GM20000 (cell line): ENCODE results near the gene CST9L.

Source experiments
- DNase-seq: peaks from one replicate; pipeline ENCODE4 v3.0.0; 2012; ENCODE audit warnings: low spot score
- TF ChIP-seq, protein P1 (sequence below): IDR thresholded peaks from 2 replicates; pipeline ENCODE4 v1.5.1; 2012; ENCODE audit warnings: mild to moderate bottlenecking, control low read depth; ENCODE audit errors: extremely low read depth, missing control alignments

CST9L gene, protein sequence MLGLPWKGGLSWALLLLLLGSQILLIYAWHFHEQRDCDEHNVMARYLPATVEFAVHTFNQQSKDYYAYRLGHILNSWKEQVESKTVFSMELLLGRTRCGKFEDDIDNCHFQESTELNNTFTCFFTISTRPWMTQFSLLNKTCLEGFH

DNA sequence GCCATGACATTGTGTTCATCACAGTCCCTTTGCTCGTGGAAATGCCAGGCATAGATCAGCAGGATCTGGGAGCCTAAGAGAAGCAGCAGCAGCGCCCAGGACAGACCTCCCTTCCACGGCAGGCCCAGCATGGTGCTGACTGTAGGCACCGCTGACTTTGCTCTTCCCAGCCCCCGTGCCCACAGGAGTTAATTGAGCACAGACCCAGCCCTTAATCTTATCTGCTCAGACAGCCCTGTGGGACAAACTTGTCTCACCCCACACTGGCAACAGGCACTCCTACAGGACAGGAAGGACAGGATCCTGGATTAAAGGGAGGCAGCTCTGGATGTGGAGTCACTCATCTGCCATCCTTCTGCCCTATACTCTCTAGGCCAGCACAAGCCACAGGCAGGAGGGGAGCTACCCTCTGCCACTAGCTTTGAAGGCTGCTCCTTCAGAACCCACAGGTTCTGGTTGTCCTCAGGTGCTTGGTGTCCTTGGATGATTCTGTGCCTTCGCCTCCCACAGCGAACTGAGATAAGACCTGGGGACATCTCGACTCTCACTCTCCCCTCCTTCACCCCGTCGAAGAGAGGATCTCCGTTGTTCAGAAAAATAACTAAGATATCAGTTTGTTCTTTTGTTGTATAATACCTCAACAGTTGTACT, at the start of gene CST9L:
TSS of gene CST9L (minus strand) at position 165 of the 651 bp plus-strand sequence. CDS start at position 131, 34 bp downstream.
- DNase-seq: no peak
- TF ChIP-seq, protein P1, sequence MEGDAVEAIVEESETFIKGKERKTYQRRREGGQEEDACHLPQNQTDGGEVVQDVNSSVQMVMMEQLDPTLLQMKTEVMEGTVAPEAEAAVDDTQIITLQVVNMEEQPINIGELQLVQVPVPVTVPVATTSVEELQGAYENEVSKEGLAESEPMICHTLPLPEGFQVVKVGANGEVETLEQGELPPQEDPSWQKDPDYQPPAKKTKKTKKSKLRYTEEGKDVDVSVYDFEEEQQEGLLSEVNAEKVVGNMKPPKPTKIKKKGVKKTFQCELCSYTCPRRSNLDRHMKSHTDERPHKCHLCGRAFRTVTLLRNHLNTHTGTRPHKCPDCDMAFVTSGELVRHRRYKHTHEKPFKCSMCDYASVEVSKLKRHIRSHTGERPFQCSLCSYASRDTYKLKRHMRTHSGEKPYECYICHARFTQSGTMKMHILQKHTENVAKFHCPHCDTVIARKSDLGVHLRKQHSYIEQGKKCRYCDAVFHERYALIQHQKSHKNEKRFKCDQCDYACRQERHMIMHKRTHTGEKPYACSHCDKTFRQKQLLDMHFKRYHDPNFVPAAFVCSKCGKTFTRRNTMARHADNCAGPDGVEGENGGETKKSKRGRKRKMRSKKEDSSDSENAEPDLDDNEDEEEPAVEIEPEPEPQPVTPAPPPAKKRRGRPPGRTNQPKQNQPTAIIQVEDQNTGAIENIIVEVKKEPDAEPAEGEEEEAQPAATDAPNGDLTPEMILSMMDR: no peak

DNA sequence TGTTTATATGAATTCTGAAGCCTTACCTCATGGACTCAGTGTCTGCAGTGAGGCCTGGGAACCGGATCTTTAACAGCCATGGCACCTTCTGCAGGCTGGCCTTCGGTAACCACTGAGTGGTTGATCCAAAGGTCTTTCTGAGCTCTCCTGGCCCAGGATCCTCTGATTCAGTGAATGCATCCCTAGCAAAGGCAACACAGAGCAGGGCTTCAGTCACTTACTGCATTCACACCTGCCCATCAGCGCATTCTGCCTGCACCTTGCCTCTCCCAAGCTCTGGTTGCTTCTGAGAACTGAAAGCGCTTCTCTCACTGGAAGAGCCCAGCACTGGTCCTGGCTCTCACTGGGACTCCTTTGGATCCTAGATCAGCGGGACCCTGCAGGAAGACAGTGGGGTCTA, 45.9 kb upstream of the CST9L start:
- TF ChIP-seq, protein P1: no peak
- DNase-seq: no peak

DNA sequence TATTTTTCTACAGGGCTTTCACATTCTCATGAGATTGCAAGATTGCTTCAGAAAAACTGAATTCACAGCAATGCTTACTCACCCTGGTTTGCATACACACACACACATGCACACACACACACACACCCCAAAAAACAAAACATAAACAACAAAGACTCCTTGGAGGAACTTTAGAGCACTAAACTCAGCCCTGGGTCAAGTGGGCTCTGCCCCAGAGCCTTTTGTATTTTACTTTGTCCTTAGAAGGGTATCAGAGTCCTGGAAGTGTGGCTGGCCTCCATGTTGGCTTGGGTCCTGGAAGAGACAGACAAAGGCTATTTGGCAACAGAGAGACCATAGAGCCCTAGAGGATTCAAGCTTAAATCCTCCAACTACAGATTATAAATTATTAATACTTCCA, 45.4 kb upstream of the CST9L start:
- TF ChIP-seq, protein P1: no peak
- no peak for DNase-seq

DNA sequence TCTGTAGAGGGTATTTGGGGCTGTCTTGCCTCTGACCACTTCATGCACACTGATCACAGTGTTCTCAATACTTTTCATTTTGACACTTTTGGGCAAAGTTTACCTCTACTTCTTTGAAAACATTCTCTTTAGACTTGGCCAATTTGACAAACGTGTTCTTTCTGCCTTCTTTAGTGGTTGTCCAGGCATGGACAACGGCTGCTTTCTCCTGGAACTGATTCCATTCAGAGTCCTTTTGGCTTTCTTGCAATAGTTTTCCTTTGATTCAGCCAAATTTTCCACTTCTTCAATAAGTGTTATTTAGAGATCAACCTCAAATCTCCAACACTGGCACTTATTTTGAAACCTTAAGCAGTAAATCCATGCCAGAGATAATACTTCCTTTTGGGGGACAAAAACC, 44.1 kb upstream of the CST9L start:
- no peak for DNase-seq
- TF ChIP-seq, protein P1: no peak

DNA sequence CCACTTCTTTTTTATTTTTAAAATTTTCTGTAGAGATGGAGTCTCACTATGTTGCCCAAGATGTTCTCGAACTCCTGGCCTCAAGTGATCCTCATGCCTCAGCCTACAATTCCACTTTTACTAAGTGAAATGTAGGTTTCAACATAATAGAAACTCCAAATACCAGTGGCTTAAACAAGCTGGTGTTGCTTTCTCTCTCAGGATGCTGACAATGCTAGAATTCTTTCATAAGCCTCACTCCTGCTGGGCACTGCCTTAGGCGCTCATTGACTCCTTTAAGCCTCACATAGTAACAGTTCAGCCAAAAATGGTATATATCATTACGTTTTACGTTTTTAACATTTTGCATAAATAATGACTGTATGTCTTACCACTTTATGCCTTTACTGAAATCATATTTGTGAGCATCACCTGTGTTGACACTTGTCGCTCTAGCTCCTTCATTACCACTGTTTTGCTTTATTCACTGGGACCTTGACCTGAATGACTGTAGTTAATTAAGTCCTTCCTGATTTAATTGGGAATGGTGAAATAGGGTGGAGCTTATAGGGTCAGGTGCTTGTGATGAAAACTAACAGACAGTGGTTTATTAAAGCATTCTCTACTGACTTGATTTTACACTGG, 41.3 kb upstream of the CST9L start:
- TF ChIP-seq, protein P1: no peak
- no peak for DNase-seq

DNA sequence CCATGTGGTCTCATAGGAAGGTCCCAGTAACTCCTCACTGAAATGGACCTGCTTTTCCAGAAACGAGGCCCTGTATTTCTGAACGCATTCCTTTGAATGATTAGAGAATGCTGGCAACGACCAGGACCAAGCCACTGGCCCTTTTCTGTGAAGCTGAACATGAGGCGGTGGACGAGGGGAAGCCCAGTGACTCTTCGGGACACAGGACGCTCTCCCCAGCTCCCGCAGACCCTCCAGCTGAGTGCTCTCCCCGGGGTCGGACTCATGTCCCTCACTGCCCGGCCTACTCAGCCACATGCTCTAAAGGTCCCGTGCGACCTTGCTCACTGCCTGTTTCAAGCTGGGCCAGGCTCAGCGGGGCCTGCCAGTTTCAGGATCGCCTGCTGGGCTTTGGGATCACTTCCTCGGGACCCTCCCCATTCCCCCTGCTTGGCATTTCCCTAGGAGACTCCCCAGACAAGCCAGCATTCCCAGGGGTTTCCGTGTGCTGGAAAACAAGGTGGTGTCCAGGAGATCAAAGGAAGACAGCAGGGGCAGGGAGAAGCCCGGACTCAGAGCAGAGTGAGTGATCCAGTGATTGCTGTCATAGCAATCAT, 40.1 kb upstream of the CST9L start:
- TF ChIP-seq, protein P1: no peak
- DNase-seq: no peak
